22Rv1 (cell line): ENCODE measurements around the gene MEGF11.

Experiments used
- CTCF ChIP-seq: fragments of 450-650 bp; IDR thresholded peaks from 2 replicates; pipeline ENCODE4 v1.5.1; 2017; ENCODE audit warnings: mild to moderate bottlenecking
- ZFX ChIP-seq: fragments of 450-650 bp; IDR thresholded peaks from 2 replicates; pipeline ENCODE4 v1.6.1; 2017; ENCODE audit warnings: antibody characterized with exemption, borderline replicate concordance

- no peak for TF ChIP-seq CTCF
- no peak for TF ChIP-seq ZFX
Measured at GRCh38 chr15:65918357-65918920, 335.1 kb downstream of the MEGF11 start.
